T-helper 2 cell treated with Interferon-gamma antibody and Interleukin-4, amounts not matched to agents 5 μg/mL and 100 μg/mL, for 36 hours (primary cell): Measurements from ENCODE around the gene HDAC9.

Experiments
- DNase-seq: peaks from one replicate; pipeline ENCODE4 v3.0.0; 2021; ENCODE audit warnings: low spot score
- H3K27ac Mint-ChIP-seq: one replicate; pipeline ENCODE4 v1.8.0; 2021; ENCODE audit warnings: mild to moderate bottlenecking, mixed read lengths
- H3K27me3 Mint-ChIP-seq: one replicate; pipeline ENCODE4 v1.8.0; 2021; ENCODE audit warnings: low read depth, mixed read lengths
- H3K36me3 Mint-ChIP-seq: one replicate; pipeline ENCODE4 v1.8.0; 2021; ENCODE audit warnings: low read depth, mixed read lengths
- H3K4me1 Mint-ChIP-seq: one replicate; pipeline ENCODE4 v1.8.0; 2021; ENCODE audit warnings: low read depth, mixed read lengths
- H3K4me3 Mint-ChIP-seq: one replicate; pipeline ENCODE4 v1.8.0; 2022; ENCODE audit warnings: mild to moderate bottlenecking, moderate library complexity, mixed read lengths
- H3K9me3 Mint-ChIP-seq: one replicate; pipeline ENCODE4 v1.8.0; 2021; ENCODE audit warnings: mixed read lengths

Gene HDAC9

GRCh38 chr7:18829858-18830285 is 334.3 kb downstream of the HDAC9 start:
- Mint-ChIP-seq H3K36me3 (no peaks in the 10 kb centered on the region), H3K27ac (no peak overlapping the region), H3K4me1 (no peaks in the 10 kb centered on the region), H3K9me3 (no peaks in the 10 kb centered on the region), H3K27me3 (no peaks in the 10 kb centered on the region), H3K4me3 (no peak overlapping the region)
- no peak for DNase-seq

GRCh38 chr7:18831419-18831818 is 335.9 kb downstream of the HDAC9 start:
- Mint-ChIP-seq H3K4me3 (no peak overlapping the region), H3K27ac (no peak overlapping the region), H3K36me3 (no peaks in the 10 kb centered on the region), H3K27me3 (no peaks in the 10 kb centered on the region), H3K9me3 (no peaks in the 10 kb centered on the region), H3K4me1 (no peaks in the 10 kb centered on the region)
- no peak for DNase-seq

GRCh38 chr7:18831943-18832342 is 336.4 kb downstream of the HDAC9 start:
- no peak overlapping the region for H3K27ac Mint-ChIP-seq

GRCh38 chr7:18834577-18834976 is 339.0 kb downstream of the HDAC9 start:
- Mint-ChIP-seq H3K27ac (no peak overlapping the region), H3K36me3 (no peaks in the 10 kb centered on the region), H3K4me3 (no peak overlapping the region), H3K4me1 (no peaks in the 10 kb centered on the region), H3K27me3 (no peaks in the 10 kb centered on the region), H3K9me3 (peaks cover 4% of the 10 kb centered on the region)
- DNase-seq, result no peak

More at GRCh38 chr7:18831943-18832342, 336.4 kb downstream of the HDAC9 start:
- Mint-ChIP-seq H3K27me3 (no peaks in the 10 kb centered on the region), H3K36me3 (no peaks in the 10 kb centered on the region), H3K4me3 (no peak overlapping the region), H3K9me3 (no peaks in the 10 kb centered on the region), H3K4me1 (no peaks in the 10 kb centered on the region)
- DNase-seq, result no peak

- no peak for DNase-seq
- Mint-ChIP-seq H3K9me3 (peaks cover 4% of the 10 kb centered on the region), H3K36me3 (no peaks in the 10 kb centered on the region), H3K27me3 (no peaks in the 10 kb centered on the region), H3K4me3 (no peak overlapping the region), H3K4me1 (no peaks in the 10 kb centered on the region), H3K27ac (no peak overlapping the region)
Measured at GRCh38 chr7:18835001-18835690, 339.6 kb downstream of the HDAC9 start.

GRCh38 chr7:18843979-18844378 is 348.4 kb downstream of the HDAC9 start:
- H3K4me3 Mint-ChIP-seq, result no peak overlapping the region
- no peak overlapping the region for H3K27ac Mint-ChIP-seq
- H3K4me1 Mint-ChIP-seq, result no peaks in the 10 kb centered on the region
- DNase-seq, result no peak
- H3K9me3 Mint-ChIP-seq, result peaks cover 4% of the 10 kb centered on the region
- no peaks in the 10 kb centered on the region for H3K27me3 Mint-ChIP-seq
- peaks cover 2% of the 10 kb centered on the region for H3K36me3 Mint-ChIP-seq

- peaks cover 2% of the 10 kb centered on the region for H3K36me3 Mint-ChIP-seq
- H3K9me3 Mint-ChIP-seq, result no peaks in the 10 kb centered on the region
- no peaks in the 10 kb centered on the region for H3K4me1 Mint-ChIP-seq
- no peak overlapping the region for H3K4me3 Mint-ChIP-seq
- no peaks in the 10 kb centered on the region for H3K27me3 Mint-ChIP-seq
- no peak overlapping the region for H3K27ac Mint-ChIP-seq
- DNase-seq, result no peak
Measured at GRCh38 chr7:18844735-18845134, 349.2 kb downstream of the HDAC9 start.

- H3K36me3 Mint-ChIP-seq, result peaks cover 2% of the 10 kb centered on the region
- no peaks in the 10 kb centered on the region for H3K9me3 Mint-ChIP-seq
- no peak for DNase-seq
- no peaks in the 10 kb centered on the region for H3K4me1 Mint-ChIP-seq
- H3K27ac Mint-ChIP-seq, result no peak overlapping the region
- H3K4me3 Mint-ChIP-seq, result no peak overlapping the region
- no peaks in the 10 kb centered on the region for H3K27me3 Mint-ChIP-seq
Measured at GRCh38 chr7:18845700-18846099, 350.2 kb downstream of the HDAC9 start.

- no peaks in the 10 kb centered on the region for H3K9me3 Mint-ChIP-seq
- H3K27ac Mint-ChIP-seq, result no peak overlapping the region
- H3K4me3 Mint-ChIP-seq, result no peak overlapping the region
- peaks cover 2% of the 10 kb centered on the region for H3K36me3 Mint-ChIP-seq
- no peaks in the 10 kb centered on the region for H3K4me1 Mint-ChIP-seq
- DNase-seq, result no peak
- H3K27me3 Mint-ChIP-seq, result no peaks in the 10 kb centered on the region
Measured at GRCh38 chr7:18846765-18847215, 351.2 kb downstream of the HDAC9 start.

- Mint-ChIP-seq H3K27ac (no peak overlapping the region), H3K4me1 (no peaks in the 10 kb centered on the region), H3K36me3 (peaks cover 2% of the 10 kb centered on the region), H3K4me3 (no peak overlapping the region), H3K27me3 (no peaks in the 10 kb centered on the region), H3K9me3 (peaks cover 5% of the 10 kb centered on the region)
- no peak for DNase-seq
Measured at GRCh38 chr7:18849130-18849529, 353.6 kb downstream of the HDAC9 start.

GRCh38 chr7:18855796-18856195 is 360.2 kb downstream of the HDAC9 start:
- H3K4me1 Mint-ChIP-seq, result peaks cover 10% of the 10 kb centered on the region
- no peaks in the 10 kb centered on the region for H3K27me3 Mint-ChIP-seq
- no peak overlapping the region for H3K27ac Mint-ChIP-seq
- H3K9me3 Mint-ChIP-seq, result peaks cover 24% of the 10 kb centered on the region
- no peak overlapping the region for H3K4me3 Mint-ChIP-seq
- no peaks in the 10 kb centered on the region for H3K36me3 Mint-ChIP-seq
- no peak for DNase-seq

- Mint-ChIP-seq H3K36me3 (no peaks in the 10 kb centered on the region), H3K4me1 (peaks cover 12% of the 10 kb centered on the region), H3K9me3 (peaks cover 33% of the 10 kb centered on the region), H3K4me3 (no peak overlapping the region), H3K27me3 (no peaks in the 10 kb centered on the region), H3K27ac (no peak overlapping the region)
- DNase-seq, result no peak
Measured at GRCh38 chr7:18858232-18858631, 362.7 kb downstream of the HDAC9 start.

GRCh38 chr7:18859318-18859717 is 363.8 kb downstream of the HDAC9 start:
- no peak for DNase-seq
- H3K27me3 Mint-ChIP-seq, result no peaks in the 10 kb centered on the region
- H3K9me3 Mint-ChIP-seq, result peaks cover 40% of the 10 kb centered on the region
- H3K36me3 Mint-ChIP-seq, result no peaks in the 10 kb centered on the region
- H3K4me1 Mint-ChIP-seq, result peaks cover 12% of the 10 kb centered on the region
- peak overlapping the region; percentile 47 for H3K4me3 Mint-ChIP-seq
- peak overlapping the region; percentile 84 for H3K27ac Mint-ChIP-seq

GRCh38 chr7:18860221-18860620 is 364.7 kb downstream of the HDAC9 start:
- H3K27me3 Mint-ChIP-seq, result no peaks in the 10 kb centered on the region
- H3K27ac Mint-ChIP-seq, result peak overlapping the region; percentile 52
- peaks cover 43% of the 10 kb centered on the region for H3K9me3 Mint-ChIP-seq
- no peak overlapping the region for H3K4me3 Mint-ChIP-seq
- no peak for DNase-seq
- H3K4me1 Mint-ChIP-seq, result peaks cover 12% of the 10 kb centered on the region
- no peaks in the 10 kb centered on the region for H3K36me3 Mint-ChIP-seq
